GM13977 (cell line): Measurements from ENCODE around the gene CDC42SE1.

Experiments used
- DNase-seq: peaks from one replicate; pipeline ENCODE4 v3.0.0; 2012; ENCODE audit warnings: low spot score
- in situ Hi-C: fragments of 300-500 bp; cut with MboI; formaldehyde crosslinking; loops from one replicate; pipeline ENCODE4 v1.12.0; 2022; ENCODE audit warnings: low sequenced_read_pairs, low pct_unique_long_range_greater_than_20kb, mixed read lengths, inconsistent platforms; ENCODE audit not compliant: unreplicated experiment
- TF ChIP-seq, protein P1 (sequence below): IDR thresholded peaks from 2 replicates; pipeline ENCODE4 v1.5.1; 2012; ENCODE audit warnings: mild to moderate bottlenecking, control low read depth; ENCODE audit not compliant: insufficient read depth; ENCODE audit errors: extremely low read depth, missing control alignments

Gene CDC42SE1

GRCh38 chr1:151072224-151072623 lies 12.8 kb upstream of the CDC42SE1 start:
- in situ Hi-C loops, result no loop called here
- TF ChIP-seq, protein P1, sequence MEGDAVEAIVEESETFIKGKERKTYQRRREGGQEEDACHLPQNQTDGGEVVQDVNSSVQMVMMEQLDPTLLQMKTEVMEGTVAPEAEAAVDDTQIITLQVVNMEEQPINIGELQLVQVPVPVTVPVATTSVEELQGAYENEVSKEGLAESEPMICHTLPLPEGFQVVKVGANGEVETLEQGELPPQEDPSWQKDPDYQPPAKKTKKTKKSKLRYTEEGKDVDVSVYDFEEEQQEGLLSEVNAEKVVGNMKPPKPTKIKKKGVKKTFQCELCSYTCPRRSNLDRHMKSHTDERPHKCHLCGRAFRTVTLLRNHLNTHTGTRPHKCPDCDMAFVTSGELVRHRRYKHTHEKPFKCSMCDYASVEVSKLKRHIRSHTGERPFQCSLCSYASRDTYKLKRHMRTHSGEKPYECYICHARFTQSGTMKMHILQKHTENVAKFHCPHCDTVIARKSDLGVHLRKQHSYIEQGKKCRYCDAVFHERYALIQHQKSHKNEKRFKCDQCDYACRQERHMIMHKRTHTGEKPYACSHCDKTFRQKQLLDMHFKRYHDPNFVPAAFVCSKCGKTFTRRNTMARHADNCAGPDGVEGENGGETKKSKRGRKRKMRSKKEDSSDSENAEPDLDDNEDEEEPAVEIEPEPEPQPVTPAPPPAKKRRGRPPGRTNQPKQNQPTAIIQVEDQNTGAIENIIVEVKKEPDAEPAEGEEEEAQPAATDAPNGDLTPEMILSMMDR, result no peak
- no peak for DNase-seq

DNA sequence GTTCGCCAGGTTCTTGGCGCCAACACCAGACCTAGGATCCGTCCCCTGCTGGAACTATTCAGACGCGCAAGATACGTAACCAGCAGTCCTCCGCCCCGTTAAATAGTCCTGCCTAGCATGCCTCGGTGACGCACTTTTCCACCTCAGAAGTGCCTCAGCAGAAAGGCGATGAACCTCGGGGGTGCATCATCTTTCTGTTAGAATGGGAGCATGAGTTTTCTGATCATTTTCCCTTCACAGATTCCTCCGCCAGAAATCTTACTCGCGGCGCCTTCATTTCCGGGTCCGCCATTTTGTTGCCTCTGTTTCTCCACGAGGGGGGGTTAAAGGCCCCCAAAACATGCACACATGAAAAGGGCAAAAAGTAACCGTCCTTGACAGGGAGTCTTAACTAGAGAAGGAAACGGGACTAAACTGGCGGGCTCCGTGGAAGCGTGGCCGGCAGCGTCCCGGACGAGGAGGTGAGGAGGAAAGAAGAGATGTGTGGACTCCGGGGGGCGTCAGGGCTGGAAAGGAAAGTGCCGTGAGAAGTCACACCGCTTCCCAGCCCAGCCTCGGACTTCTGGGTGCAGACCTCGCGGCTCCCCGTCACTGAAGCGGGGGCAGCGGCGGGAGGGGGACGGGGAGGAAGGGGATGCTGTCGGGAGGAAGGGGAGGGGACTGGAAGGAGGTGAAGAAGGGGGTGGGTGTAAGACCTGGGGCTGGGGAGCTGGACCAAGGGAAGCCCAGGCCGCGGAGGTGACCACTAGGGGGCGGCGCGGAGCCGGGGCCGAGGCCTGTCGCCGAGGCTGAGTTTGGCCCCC lies 11.3 kb upstream of the CDC42SE1 start, which contains the start of gene GABPB2:
Gene GABPB2, plus strand, starts transcription at position 288 of the 803 bp plus-strand sequence. CDS start 17,429 bp downstream, outside the sequence.
- in situ Hi-C loops, result no loop called here
- TF ChIP-seq, protein P1, result peak; percentile 85
- peak; percentile 88 for DNase-seq

DNA sequence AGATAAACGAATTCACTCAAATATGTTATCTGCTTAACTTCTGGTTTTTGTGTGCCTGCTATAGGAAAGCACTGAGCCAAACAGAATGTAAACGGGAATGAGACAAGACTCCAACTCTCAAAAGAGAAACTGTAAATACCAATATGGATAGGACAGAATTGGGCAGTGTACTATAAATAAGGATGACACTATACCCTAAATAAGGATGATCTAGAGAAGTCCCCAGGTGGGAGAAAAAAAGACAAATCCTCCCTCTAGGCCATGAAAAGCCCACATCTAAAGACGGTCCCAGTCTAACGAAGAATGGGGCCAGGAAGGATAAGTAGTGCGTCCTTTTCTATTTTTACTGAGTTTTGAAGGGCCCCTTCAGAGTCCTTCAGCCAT lies 9.7 kb upstream of the CDC42SE1 start:
- TF ChIP-seq, protein P1, result no peak
- no peak for DNase-seq
- in situ Hi-C loops, result no loop called here

DNA sequence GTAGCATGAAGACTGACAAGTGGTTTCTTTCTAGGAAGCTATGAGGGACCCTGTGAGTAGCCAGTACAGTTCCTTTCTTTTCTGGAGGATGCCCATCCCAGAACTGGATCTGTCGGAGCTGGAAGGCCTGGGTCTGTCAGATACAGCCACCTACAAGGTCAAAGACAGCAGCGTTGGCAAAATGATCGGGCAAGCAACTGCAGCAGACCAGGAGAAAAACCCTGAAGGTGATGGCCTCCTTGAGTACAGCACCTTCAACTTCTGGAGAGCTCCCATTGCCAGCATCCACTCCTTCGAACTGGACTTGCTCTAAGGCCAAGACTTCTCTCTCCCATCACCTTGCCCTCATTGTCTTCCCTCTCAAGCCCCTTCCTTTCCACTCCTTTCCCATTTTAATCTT lies 7.8 kb upstream of the CDC42SE1 start:
- in situ Hi-C loops, result no loop called here
- no peak for DNase-seq
- TF ChIP-seq, protein P1, result no peak

DNA sequence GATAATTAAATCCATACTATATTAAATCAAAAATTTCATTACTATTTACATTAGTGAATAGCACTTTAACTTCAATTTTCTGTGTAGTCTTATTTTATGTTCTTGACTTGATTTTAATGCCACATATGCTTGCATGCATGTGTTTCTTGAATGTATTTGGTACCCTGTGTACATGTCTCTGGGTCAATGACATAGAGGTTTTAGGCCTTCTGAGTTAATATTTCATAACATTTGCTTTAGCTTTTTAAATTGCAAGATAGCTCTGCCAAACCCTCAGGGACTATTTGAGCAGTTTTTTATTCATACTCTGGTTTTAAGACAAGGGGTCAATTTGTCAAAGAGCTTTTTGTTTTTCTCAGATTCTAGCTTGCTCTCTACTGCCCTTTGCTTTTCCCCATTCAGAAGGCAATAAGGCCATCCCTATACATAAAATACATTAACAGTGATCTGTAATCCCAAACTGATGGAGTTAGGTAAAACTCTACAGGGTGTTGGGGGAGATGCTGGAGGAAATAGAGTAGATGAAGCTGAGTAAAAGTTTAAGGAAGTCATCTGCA lies 5.7 kb upstream of the CDC42SE1 start:
- in situ Hi-C loops, result no loop called here
- DNase-seq, result no peak
- TF ChIP-seq, protein P1, result no peak

- DNase-seq, result no peak
- TF ChIP-seq, protein P1, result no peak
- in situ Hi-C loops, result no loop called here
Observed at GRCh38 chr1:151062741-151063371, 3.4 kb upstream of the CDC42SE1 start.
